ENCODE results near the gene ZCCHC14. TPM values are rescaled to one million over a fixed set of nuclear protein-coding genes. Genes with fewer than 3 reads are reported as not detected.

Gene ZCCHC14
- total RNA-seq, 1 experiment from 2014 or later, result 30.3 TPM

- H3K27me3 ChIP-seq (replicated peaks; ENCODE audit: insufficient read depth, low read depth, low read length, poor library complexity), result no peaks in the 10 kb centered on the region
- H3K27ac ChIP-seq (ENCODE audit: low read depth, low read length, poor library complexity, severe bottlenecking), result no peak overlapping the region
- no peaks in the 10 kb centered on the region for H3K4me1 ChIP-seq (ENCODE audit: insufficient read depth, low read length, poor library complexity, severe bottlenecking)
- intact Hi-C loops (cut with micrococcal nuclease; ENCODE audit: unreplicated experiment), result no loop called here
- H3K36me3 ChIP-seq (ENCODE audit: insufficient read depth, low read length, poor library complexity, severe bottlenecking), result no peaks in the 10 kb centered on the region
- ChIA-PET POLR2A (ENCODE audit: low non-redundant PET) (no interaction called here), CTCF (no interaction called here)
- H3K9me3 ChIP-seq (ENCODE audit: low read depth, low read length, poor library complexity, severe bottlenecking), result no peaks in the 10 kb centered on the region
- TF ChIP-seq, protein P1, sequence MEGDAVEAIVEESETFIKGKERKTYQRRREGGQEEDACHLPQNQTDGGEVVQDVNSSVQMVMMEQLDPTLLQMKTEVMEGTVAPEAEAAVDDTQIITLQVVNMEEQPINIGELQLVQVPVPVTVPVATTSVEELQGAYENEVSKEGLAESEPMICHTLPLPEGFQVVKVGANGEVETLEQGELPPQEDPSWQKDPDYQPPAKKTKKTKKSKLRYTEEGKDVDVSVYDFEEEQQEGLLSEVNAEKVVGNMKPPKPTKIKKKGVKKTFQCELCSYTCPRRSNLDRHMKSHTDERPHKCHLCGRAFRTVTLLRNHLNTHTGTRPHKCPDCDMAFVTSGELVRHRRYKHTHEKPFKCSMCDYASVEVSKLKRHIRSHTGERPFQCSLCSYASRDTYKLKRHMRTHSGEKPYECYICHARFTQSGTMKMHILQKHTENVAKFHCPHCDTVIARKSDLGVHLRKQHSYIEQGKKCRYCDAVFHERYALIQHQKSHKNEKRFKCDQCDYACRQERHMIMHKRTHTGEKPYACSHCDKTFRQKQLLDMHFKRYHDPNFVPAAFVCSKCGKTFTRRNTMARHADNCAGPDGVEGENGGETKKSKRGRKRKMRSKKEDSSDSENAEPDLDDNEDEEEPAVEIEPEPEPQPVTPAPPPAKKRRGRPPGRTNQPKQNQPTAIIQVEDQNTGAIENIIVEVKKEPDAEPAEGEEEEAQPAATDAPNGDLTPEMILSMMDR (conservative IDR thresholded peaks at IDR 0.05; ENCODE audit: low read depth, low read length), result no peak
- no peak overlapping the region for H3K4me3 ChIP-seq (ENCODE audit: low read depth, low read length, poor library complexity, severe bottlenecking)
- DNase-seq (ENCODE audit: low spot score), result no peak
- BruUV-seq (replicated peaks), result no TSS peak
Observed at GRCh38 chr16:87502308-87502969, 9.6 kb upstream of the ZCCHC14 start.

DNA sequence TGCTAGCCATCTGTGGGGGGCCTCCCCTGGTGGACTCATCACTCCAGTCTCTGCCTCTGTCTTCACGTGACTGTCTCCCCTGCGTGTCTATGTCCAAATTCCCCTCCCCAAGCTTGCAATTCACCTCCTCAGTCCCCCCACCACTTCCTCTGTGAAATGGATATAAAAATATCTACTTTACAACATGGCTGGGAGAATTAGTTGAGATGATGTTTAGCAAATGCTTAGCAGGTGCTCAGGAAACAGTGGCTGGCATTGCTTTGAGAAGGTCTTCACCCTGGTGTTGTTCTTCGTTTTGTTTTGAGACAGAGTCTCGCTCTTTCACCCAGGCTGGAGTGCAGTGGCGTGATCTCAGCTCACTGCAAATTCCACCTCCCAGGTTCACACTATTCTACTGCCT, 8.3 kb upstream of the ZCCHC14 start:
- Histone ChIP-seq H3K9me3 (ENCODE audit: low read depth, low read length, poor library complexity, severe bottlenecking) (no peaks in the 10 kb centered on the region), H3K36me3 (ENCODE audit: insufficient read depth, low read length, poor library complexity, severe bottlenecking) (no peaks in the 10 kb centered on the region), H3K27me3 (replicated peaks; ENCODE audit: insufficient read depth, low read depth, low read length, poor library complexity) (no peaks in the 10 kb centered on the region), H3K4me3 (ENCODE audit: low read depth, low read length, poor library complexity, severe bottlenecking) (no peak overlapping the region), H3K4me1 (ENCODE audit: insufficient read depth, low read length, poor library complexity, severe bottlenecking) (no peaks in the 10 kb centered on the region), H3K27ac (ENCODE audit: low read depth, low read length, poor library complexity, severe bottlenecking) (no peak overlapping the region)
- POLR2A ChIA-PET (ENCODE audit: low non-redundant PET), result no interaction called here
- CTCF ChIA-PET, result no interaction called here
- DNase-seq (ENCODE audit: low spot score), result no peak
- intact Hi-C loops (cut with micrococcal nuclease; ENCODE audit: unreplicated experiment), result no loop called here
- TF ChIP-seq, protein P1 (conservative IDR thresholded peaks at IDR 0.05; ENCODE audit: low read depth, low read length), result no peak
- TF ChIP-seq EZH2 (IDR thresholded peaks at IDR 0.05; ENCODE audit: borderline replicate concordance, low read depth, low read length, poor library complexity, severe bottlenecking), result no peak
- BruUV-seq (replicated peaks), result no TSS peak

- Histone ChIP-seq H3K4me1 (ENCODE audit: insufficient read depth, low read length, poor library complexity, severe bottlenecking) (no peaks in the 10 kb centered on the region), H3K9me3 (ENCODE audit: low read depth, low read length, poor library complexity, severe bottlenecking) (no peaks in the 10 kb centered on the region), H3K27ac (ENCODE audit: low read depth, low read length, poor library complexity, severe bottlenecking) (no peak overlapping the region), H3K27me3 (replicated peaks; ENCODE audit: insufficient read depth, low read depth, low read length, poor library complexity) (no peaks in the 10 kb centered on the region), H3K4me3 (ENCODE audit: low read depth, low read length, poor library complexity, severe bottlenecking) (no peak overlapping the region), H3K36me3 (ENCODE audit: insufficient read depth, low read length, poor library complexity, severe bottlenecking) (no peaks in the 10 kb centered on the region)
- CTCF ChIA-PET, result no interaction called here
- no peak for DNase-seq (ENCODE audit: low spot score)
- BruUV-seq (replicated peaks), result no TSS peak
- intact Hi-C loops (cut with micrococcal nuclease; ENCODE audit: unreplicated experiment), result no loop called here
- POLR2A ChIA-PET (ENCODE audit: low non-redundant PET), result no interaction called here
- TF ChIP-seq, protein P1 (conservative IDR thresholded peaks at IDR 0.05; ENCODE audit: low read depth, low read length), result no peak
- TF ChIP-seq EZH2 (IDR thresholded peaks at IDR 0.05; ENCODE audit: borderline replicate concordance, low read depth, low read length, poor library complexity, severe bottlenecking), result no peak
Observed at GRCh38 chr16:87499189-87499486, 6.3 kb upstream of the ZCCHC14 start.
